Measurements from ENCODE around the gene PARK7. TPM values are rescaled to one million over a fixed set of nuclear protein-coding genes. Genes with fewer than 3 reads are reported as not detected.

PARK7 gene
- total and polyA plus RNA-seq, 2 experiments from 2014 or later, result 199 to 603 TPM

DNA sequence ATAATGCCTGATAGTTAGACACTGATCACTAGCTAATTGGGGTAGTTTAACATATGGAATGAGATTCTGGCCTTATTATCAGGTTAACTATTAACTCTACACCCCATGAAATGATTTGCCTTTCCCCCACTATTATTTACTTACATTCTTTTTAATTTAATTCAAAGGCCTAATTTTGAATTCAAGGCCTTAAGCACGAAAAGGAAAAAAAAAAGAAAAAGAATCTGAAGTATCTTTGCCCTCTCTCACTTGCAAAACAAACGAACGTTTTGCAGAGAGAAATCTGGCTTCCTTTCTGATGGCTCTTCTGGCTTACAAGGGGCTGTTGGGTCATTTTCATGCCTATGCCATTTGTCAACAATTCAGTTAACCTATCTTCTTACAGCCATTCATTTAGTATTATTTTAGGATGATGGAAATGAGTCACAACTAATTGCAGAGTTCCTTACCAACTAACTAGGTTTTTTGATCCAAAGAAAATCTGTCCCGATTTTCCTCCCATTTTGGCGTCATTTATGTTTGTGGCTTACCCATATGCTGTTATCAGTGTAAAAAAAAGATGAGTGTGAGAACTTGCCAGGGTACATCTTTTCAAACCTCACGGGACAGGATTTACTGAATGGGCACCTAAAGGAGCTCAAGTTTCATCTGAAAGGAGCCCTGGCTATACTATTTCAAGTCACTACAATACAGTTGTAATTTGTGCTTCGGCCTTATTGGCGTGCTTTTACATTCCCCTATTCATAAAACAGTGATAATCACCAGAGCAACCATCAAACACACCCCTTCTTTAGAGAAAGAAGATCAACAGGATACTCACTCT lies 66.4 kb downstream of the PARK7 start:
- no peak for TF ChIP-seq CTCF (IDR thresholded peaks at IDR 0.05; ENCODE audit: low read depth, low read length)
- no peaks in the 10 kb centered on the region for H3K9me3 ChIP-seq (ENCODE audit: low read depth)
- no peak overlapping the region for H3K27ac ChIP-seq
- H3K4me3 ChIP-seq, result no peak overlapping the region
- no peaks in the 10 kb centered on the region for H3K36me3 ChIP-seq
- H3K4me1 ChIP-seq (ENCODE audit: low read depth), result no peaks in the 10 kb centered on the region
- no peaks in the 10 kb centered on the region for H3K27me3 ChIP-seq
- DNase-seq (ENCODE audit: low read depth in 1 of 2, low spot score in 1 of 2), result peak in 1 of 2 donors; percentile 89

DNA sequence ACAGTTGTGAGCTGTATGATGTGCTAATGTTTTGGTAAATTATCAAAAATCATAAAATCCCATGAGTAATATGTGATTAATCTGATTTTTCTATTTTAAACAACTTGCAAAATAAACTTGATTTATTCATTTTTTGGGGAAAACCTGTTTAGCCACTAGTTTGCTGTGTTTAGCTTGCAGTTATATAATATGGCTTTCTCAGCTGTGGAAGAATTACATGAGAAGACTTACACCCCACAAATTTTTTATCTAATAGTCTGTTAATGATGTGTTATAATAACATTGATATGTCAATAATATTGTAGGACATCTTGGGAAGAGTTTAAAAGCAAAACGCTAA lies 67.0 kb downstream of the PARK7 start:
- Histone ChIP-seq H3K36me3 (no peaks in the 10 kb centered on the region), H3K4me1 (ENCODE audit: low read depth) (no peaks in the 10 kb centered on the region), H3K27ac (no peak overlapping the region), H3K4me3 (no peak overlapping the region), H3K27me3 (no peaks in the 10 kb centered on the region), H3K9me3 (ENCODE audit: low read depth) (no peaks in the 10 kb centered on the region)
- TF ChIP-seq CTCF (IDR thresholded peaks at IDR 0.05; ENCODE audit: low read depth, low read length), result no peak
- no peak for DNase-seq (ENCODE audit: low read depth in 1 of 2, low spot score in 1 of 2)

DNA sequence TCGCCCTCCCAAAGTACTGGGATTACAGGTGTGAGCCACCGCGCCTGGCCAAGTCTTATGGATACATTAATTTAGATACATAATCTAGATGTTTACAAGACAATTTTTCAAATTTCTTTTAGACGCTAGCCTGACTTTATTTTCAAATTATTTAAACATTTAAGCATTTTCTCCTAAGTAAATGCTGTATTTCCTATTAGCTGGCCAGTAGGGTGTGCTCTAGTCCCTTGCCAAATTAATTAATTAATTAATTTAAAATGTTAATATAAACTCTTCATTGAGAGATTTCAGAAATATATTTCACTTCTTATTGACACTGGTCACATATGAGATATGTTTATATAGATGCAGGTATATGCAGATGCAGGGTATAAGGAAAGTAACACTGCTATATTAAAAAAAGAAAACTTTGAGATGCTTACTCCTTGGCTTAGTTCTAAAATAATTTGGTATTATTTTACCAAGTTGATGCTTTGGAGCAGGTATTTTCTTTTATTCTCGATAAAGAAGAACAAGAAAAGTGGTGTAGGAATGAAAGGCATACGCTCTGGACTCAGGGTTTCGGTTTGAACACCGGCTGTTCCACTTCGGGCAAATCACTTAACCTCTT lies 69.8 kb downstream of the PARK7 start:
- peak; percentile 60 for TF ChIP-seq CTCF (IDR thresholded peaks at IDR 0.05; ENCODE audit: low read depth, low read length)
- Histone ChIP-seq H3K27me3 (no peaks in the 10 kb centered on the region), H3K36me3 (no peaks in the 10 kb centered on the region), H3K9me3 (ENCODE audit: low read depth) (no peaks in the 10 kb centered on the region), H3K4me1 (ENCODE audit: low read depth) (no peaks in the 10 kb centered on the region), H3K4me3 (no peak overlapping the region), H3K27ac (no peak overlapping the region)
- DNase-seq (ENCODE audit: low read depth in 1 of 2, low spot score in 1 of 2), result peak; percentile 46 to 73

DNA sequence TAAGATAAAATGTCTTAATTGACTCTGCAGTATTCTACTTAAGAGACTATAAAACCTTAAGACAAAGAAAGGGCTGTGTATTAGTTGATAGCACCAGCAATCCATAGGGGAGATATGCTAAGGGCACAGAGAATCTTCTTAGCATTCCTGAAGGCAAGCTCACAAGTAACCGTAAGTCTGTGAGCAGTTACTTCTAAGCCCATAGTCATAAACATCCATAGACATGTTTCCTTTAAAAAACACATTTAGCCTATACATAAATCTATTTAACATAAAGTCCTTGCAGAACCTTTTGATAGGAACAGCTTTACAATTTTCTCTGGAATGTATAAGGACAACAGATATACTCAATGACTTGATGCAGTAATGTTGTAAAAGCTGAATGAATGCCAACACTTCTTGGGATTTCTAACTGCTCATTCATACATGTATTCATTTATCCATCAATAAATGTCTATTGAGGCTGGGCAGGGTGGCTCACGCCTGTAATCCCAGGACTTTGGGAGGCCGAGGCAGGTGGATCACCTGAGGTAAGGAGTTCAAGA lies 70.9 kb downstream of the PARK7 start:
- Histone ChIP-seq H3K9me3 (ENCODE audit: low read depth) (no peaks in the 10 kb centered on the region), H3K36me3 (no peaks in the 10 kb centered on the region), H3K27me3 (no peaks in the 10 kb centered on the region), H3K27ac (no peak overlapping the region), H3K4me1 (ENCODE audit: low read depth) (no peaks in the 10 kb centered on the region), H3K4me3 (no peak overlapping the region)
- no peak for TF ChIP-seq CTCF (IDR thresholded peaks at IDR 0.05; ENCODE audit: low read depth, low read length)
- DNase-seq (ENCODE audit: low read depth in 1 of 2, low spot score in 1 of 2), result no peak

GRCh38 chr1:8033322-8033721 lies 71.8 kb downstream of the PARK7 start:
- DNase-seq (ENCODE audit: low read depth in 1 of 2, low spot score in 1 of 2), result no peak
- Histone ChIP-seq H3K9me3 (ENCODE audit: low read depth) (no peaks in the 10 kb centered on the region), H3K4me1 (ENCODE audit: low read depth) (no peaks in the 10 kb centered on the region), H3K27me3 (no peaks in the 10 kb centered on the region), H3K36me3 (no peaks in the 10 kb centered on the region), H3K27ac (no peak overlapping the region), H3K4me3 (no peak overlapping the region)
- TF ChIP-seq CTCF (IDR thresholded peaks at IDR 0.05; ENCODE audit: low read depth, low read length), result no peak

Other genes starting within 250 kb of the PARK7 start
- 45.6 and 51.2 TPM in 2 replicates for gene VAMP3, start 190.4 kb upstream of the PARK7 start, total RNA-seq
- gene VAMP3, start 190.4 kb upstream of the PARK7 start, polyA plus RNA-seq, result 68.4 and 88.3 TPM in 2 replicates
- 1.9 and 13.2 TPM in 2 replicates for gene PER3, start 177.4 kb upstream of the PARK7 start, total RNA-seq
- 2.9 and 12.9 TPM in 2 replicates for gene PER3, start 177.4 kb upstream of the PARK7 start, polyA plus RNA-seq
- not detected in 2 replicates for gene UTS2, start 108.6 kb upstream of the PARK7 start, total RNA-seq
- gene UTS2, start 108.6 kb upstream of the PARK7 start, polyA plus RNA-seq, result not detected in 2 replicates
- 0.14 TPM in 1 of 2 replicates, not detected in the other for gene TNFRSF9, start 20.9 kb upstream of the PARK7 start, total RNA-seq
- gene TNFRSF9, start 20.9 kb upstream of the PARK7 start, polyA plus RNA-seq, result 0.52 TPM in 1 of 2 replicates, not detected in the other
- 8.6 and 9.7 TPM in 2 replicates for gene ERRFI1, start 64.6 kb downstream of the PARK7 start, total RNA-seq
- gene ERRFI1, start 64.6 kb downstream of the PARK7 start, polyA plus RNA-seq, result 7.1 and 8.3 TPM in 2 replicates

All from cardiac muscle cell (in vitro differentiated cells and primary cell).